Measurements from ENCODE around the gene SHKBP1. TPM values are rescaled to one million over a fixed set of nuclear protein-coding genes. Genes with fewer than 3 reads are reported as not detected.
"Not testable (repeated sequence)": the region's sequence is repeated elsewhere in the genome, so short reads cannot be mapped to it uniquely, and the experiment has no call there.

SHKBP1 gene
- total RNA-seq, 1 donor from 2014 or later: 166 TPM

DNA sequence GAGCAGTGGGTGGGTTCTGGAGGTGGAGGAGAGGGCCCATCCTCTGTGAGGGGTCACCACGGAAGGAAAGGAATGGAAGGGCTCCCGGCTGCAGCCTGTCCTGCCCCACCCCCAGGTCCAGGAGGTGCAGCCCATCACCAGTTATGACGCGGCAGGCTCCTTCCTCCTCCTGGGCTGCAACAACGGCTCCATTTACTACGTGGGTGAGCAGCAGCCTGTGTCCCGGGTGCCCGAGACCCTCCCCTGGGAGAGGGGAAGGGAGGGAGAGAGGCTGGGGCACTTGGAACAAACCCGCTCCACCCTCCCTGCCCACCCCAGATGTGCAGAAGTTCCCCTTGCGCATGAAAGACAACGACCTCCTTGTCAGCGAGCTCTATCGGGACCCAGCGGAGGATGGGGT is 6.6 kb downstream of the SHKBP1 start:
- intact Hi-C loops (cut with micrococcal nuclease): no loop called here

DNA sequence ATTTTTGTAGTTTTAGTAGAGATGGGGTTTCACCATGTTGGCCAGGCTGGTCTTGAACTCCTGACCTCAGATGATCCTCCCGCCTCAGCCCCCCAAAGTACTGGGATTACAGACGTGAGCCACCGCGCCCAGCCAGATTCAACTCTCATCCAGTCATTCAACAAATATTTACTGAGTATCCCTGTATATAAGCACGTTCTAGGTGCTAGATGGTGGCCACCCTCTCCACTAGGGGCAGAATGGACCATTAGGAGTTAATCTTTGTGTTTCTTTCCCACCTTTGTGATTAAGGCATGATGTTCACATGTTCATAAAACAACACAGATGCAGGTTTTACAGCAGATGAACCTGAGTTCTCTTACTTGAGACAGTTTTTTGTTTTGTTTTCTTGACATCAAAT is 7.3 kb downstream of the SHKBP1 start:
- intact Hi-C loops (cut with micrococcal nuclease): no loop called here

DNA sequence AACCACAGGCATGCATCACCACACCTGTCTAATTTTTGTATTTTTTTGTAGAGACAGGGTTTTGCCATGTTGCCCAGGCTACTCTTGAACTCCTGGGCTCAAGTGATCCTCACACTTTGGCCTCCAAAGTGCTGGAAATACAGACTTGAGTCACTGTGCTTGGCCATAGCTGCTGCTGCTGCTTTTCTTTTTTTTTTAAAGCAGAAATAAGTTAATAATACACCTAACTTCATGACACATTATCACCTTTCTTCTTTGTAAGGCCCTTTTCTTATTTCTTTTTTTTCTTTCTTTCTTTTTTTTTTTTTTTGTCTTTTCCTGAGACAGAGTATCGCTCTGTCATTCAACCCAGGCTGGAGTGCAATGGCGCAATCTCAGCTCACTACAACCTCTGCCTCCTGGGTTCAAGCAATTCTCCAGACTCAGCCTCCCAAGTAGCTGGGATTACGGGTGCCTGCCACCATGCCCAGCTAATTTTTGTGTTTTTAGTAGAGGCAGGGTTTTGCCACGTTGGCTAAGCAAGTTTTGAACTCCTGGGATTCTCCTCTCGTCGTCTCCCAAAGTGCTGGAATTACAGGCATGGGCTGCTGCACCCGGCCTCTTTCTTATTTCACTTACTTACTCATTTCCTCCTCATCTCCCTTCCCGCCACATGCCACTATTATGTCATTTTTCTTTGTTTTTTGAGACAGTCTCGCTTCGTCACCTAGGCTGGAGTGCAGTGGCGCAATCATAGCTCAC is 8.7 kb downstream of the SHKBP1 start:
- intact Hi-C loops (cut with micrococcal nuclease): loop anchor here (1.0 kb wide), 1 partner anchor 9 kb away; the partner anchor contains the start of gene SHKBP1

DNA sequence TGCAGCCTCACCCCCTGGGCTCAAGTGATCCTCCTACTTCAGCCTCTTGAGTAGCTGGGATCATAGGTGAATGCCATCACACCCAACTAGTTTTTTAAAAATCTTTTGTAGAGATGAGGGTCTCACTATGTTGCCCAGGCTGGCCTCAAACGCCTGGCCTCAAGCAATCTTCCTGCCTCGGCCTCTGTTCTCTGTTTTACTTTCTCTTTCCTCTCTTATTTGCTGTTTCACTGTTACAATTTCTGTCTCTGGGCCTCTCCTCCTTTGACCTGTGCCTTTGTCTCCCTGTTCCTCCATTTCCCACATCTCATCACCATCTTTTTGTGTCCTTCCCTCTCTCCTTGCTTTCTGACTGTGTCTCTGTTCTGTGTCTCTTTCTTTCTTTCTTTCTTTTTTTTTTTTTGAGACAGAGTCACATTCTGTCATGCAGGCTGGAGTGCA is 9.3 kb downstream of the SHKBP1 start:
- intact Hi-C loops (cut with micrococcal nuclease): loop anchor here (1.0 kb wide), 1 partner anchor 10 kb away; the partner anchor contains the start of gene SHKBP1

DNA sequence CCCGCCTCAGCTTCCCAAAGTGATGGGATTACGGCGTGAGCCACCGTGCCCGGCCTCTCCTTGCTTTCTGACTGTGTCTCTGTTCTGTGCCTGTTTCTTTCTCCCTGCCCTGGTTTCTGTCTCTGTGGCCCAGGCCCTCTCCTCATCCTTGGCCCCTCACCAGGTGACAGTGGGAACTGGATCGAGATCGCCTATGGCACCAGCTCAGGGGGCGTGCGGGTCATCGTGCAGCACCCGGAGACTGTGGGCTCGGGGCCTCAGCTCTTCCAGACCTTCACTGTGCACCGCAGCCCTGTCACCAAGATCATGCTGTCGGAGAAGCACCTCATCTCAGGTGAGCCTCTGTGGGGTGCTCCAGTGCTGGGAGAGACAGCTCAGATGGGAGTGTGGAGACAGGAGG is 9.9 kb downstream of the SHKBP1 start:
- intact Hi-C loops (cut with micrococcal nuclease): no loop called here

DNA sequence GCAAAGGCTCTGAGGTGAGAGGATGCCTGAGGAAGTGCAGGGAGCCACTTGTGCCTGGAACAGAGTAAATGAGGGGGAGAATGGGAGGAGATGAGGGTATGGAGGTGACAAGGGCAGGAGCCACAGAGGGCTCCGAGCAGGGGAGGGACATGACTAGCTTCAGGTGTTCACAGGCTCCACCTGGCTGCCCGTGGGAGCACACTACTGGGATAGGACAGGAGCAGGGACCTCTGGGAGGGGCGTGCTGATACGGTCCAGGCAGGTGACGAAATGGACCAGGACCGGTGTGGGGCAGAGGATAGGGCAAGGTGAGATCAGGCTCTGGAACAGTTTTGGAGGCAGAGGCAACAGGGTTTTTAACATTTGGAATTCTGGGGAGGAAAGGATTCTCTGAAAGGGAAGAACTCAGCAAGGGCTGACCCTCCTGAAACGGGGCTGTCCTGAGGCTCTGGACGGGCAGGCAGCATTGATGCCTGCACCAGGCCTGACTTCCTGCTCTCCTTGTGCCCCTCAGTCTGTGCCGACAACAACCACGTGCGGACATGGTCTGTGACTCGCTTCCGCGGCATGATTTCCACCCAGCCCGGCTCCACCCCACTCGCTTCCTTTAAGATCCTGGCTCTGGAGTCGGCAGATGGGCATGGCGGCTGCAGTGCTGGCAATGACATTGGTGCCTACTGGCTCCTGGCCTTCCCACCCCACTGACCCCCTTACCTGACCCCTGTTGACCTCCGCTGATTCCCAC is 11.6 kb downstream of the SHKBP1 start:
- intact Hi-C loops (cut with micrococcal nuclease): no loop called here

DNA sequence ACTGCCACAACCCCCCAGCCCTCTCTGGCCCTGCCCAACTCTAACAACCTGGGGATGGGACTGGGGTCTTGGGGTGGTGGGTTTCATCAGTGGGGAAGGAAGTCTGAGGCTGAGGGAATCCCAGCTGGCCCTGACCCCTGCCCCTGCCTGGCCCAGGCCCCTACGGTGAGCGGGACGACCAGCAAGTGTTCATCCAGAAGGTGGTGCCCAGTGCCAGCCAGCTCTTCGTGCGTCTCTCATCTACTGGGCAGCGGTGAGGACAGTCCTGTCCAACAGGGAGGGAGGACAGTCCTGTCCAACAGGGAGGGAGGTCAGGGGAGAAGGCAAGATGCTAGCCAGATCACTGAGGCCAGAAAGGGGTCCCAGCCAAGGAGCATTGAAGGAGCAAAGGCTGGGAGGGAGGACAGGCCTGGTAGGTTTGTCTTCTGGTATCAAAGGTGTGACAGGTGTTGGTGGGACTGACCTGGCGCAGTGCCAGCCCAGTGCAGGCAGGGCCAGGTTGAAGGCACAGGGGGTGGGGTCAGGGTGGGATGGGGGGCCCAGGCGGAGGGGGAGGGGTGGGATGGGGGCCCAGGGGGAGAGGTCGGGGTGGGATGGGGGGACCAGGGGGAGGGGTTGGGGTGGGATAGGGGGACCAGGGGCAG is 12.4 kb downstream of the SHKBP1 start:
- intact Hi-C loops (cut with micrococcal nuclease): no loop called here

DNA sequence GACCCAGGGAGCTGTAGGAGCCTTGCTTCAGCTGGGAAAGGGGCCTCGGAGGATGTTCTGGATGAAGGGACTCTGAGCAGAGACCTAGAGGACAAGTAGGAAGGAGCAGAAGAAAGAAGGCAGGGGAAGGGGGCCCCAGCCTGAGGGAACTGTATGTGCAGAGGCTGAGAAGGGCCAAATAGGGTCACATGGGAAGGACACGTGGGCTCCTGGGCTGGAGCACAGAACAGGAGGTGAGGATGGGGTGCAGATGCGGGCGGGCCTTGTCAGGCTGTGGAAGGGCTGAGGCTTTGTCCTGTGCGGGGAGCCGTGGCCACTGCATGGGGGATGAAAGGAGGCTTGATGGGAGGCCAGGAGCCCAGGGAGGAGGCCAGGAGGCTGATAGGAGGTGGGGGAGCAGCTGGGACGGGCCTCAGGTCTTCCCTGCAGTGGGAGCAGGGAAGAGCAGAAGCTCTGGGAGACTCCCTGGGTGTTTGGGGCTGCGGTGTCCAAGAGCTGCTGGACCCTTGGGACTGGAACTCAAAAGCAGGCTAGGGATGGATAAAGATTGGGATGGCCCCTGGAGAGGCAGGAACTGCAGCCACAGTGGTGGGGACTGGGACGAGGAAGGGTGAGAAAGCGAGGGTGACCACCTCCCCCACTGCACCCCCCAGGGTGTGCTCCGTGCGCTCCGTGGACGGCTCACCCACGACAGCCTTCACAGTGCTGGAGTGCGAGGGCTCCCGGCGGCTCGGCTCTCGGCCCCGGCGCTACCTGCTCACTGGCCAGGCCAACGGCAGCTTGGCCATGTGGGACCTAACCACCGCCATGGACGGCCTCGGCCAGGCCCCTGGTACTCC is 13.1 kb downstream of the SHKBP1 start:
- intact Hi-C loops (cut with micrococcal nuclease): no loop called here

DNA sequence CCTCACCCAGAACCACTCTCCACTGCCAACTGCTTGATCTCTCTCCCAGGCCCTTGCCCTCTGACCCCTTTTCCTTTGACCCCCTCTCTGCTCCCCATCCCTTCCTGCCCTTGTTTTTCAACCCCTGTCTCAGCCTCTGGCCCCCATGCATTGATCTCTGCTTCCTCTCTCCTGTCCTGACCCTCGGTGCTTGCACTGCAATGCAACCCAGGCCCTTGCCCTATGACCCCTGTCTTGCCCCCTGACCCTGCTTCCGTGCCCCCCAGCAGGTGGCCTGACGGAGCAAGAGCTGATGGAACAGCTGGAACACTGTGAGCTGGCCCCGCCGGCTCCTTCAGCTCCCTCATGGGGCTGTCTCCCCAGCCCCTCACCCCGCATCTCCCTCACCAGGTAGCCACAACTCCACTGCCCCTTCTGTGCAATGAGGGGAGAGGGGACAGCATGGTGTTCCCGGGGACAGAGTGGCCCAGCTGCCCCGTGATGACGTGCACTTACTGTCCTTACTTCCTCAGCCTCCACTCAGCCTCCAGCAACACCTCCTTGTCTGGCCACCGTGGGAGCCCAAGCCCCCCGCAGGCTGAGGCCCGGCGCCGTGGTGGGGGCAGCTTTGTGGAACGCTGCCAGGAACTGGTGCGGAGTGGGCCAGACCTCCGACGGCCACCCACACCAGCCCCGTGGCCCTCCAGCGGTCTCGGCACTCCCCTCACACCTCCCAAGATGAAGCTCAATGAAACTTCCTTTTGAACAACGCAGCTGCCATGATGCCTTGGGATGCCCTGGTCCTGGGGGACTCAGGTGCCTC is 14.0 kb downstream of the SHKBP1 start:
- intact Hi-C loops (cut with micrococcal nuclease): no loop called here

DNA sequence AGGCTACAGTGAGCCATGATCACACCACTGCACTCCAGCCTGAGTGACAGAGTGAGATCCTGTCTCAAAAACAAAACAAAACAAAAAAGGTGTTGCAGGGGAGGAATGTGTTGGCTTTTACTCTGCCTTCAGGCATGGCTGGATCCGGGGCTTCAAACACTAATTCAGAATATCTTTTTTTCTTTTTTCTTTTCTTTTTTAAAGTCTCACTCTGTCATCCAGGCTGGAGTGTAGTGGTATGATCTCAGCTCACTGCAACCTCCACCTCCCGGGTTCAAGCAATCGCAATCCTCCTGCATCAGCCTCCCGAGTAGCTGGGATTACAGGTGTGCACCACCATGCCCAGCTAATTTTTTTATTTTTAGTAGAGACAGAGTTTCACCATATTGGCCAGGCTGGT is 15.1 kb downstream of the SHKBP1 start:
- intact Hi-C loops (cut with micrococcal nuclease): not testable (repeated sequence)

DNA sequence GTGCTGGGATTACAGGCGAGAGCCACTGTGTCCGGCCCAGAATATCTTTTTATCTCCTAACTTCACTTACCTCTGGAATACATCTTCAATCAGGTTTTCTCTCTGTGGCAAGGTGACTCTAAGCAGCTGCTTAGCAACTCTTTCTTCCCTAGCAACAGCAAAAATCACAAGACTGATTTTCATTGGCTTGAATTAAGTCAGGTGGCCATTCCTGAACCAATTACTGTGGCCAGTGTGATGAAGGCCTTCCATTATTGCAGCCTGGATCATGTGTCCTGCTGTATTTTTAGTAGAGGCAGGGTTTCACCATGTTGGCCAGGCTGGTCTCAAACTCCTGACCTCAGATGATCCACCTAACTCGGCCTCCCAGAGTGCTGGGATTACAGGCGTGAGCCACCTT is 15.5 kb downstream of the SHKBP1 start:
- intact Hi-C loops (cut with micrococcal nuclease): no loop called here

DNA sequence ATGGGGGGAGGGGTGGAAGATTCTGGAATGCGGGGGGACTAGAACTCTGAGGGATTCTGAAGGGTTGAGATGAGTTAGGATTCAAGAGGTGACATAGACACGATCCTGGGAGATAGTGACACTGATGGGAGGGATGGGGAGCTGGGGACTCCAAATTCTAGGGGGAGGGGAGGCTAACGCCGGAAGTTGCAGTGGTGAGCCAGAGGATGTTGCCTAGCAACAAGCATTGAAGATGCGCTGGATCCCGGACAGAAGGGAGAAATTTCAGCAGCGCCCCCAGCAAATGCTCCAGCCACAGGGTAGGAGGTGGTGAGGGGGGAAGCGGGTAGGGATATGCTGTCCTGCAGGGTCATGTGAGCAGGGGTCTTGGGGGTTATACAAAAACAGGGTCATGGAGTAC is 17.6 kb downstream of the SHKBP1 start:
- intact Hi-C loops (cut with micrococcal nuclease): no loop called here

DNA sequence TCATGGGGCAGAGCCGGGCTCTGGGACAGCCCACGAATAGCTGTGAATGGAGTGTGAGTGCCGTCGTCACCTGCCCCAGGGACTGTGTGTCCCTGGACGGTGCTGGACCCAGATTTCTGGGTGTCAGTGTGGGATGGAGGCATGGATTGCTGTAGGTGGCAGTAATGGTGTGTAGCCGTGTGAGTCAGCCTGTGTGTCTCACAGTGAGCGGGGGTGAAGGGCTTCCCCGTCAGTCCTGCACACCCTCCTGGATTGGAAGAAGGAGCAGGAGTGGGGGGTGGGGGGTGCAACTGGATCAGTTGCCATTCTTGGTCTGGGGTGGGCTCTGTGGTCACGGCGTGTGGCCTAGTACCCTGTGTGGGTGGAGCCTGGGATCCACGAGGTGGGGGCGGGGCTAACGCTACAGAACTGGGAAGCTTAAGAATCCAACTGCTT is 18.0 kb downstream of the SHKBP1 start:
- intact Hi-C loops (cut with micrococcal nuclease): no loop called here

DNA sequence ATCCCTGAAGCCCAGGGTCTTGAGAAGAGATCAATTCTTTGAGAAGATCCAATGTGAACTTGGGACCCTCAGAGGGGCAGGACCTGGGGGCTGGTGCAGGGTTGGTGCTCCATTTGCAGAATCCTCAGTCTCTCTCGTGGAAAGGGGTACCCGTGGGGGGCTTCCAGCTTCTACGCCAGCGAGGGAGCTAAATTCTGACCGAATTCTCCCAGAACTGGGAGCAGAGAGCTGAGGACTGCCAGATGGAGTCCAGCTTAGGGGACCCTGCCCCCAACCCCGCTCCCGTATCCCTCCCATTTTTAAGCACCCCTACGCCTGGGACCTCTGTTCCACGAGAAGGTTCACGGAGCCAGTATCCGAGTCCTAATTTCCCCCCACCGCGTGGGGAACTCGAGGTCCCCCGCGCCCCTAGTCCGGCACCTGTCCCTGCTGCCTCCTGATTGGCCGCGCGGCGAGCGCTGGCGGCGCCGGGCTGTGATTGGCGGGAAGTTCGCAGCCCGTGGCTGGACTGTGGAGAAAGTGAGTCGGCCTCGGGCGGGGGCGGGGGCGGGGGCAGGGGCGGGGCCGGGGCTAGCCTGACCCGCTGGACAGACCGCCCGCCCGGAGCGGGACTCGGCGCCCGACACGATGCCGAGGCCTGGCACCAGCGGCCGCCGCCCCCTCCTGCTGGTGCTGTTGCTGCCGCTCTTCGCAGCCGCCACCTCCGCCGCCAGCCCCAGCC is 20.1 kb downstream of the SHKBP1 start:
- intact Hi-C loops (cut with micrococcal nuclease): no loop called here

DNA sequence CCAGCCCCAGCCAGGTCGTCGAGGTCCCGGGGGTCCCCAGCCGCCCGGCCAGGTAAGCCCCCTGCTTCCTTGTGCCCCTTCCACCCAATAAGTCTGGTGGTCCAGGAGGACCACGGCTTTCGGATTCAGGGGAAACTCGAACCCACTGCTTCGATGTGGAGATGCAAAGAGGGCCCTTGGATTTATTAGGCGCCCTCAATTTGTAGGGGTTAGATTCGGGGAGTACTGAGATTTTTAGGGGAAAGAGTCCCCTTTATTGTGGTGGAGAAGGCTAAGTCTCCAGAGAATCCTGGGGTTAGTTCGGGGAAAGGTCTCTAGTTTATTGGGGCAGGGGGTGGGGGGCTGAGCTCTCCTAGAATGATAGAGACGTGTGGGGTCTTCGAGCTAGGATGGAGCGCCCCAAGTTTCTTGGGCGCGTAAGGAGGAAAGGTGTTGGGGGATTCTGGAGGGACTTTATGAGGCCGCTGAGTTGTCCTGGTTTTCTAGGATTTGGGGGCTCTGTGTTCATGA is 20.7 kb downstream of the SHKBP1 start:
- intact Hi-C loops (cut with micrococcal nuclease): no loop called here

DNA sequence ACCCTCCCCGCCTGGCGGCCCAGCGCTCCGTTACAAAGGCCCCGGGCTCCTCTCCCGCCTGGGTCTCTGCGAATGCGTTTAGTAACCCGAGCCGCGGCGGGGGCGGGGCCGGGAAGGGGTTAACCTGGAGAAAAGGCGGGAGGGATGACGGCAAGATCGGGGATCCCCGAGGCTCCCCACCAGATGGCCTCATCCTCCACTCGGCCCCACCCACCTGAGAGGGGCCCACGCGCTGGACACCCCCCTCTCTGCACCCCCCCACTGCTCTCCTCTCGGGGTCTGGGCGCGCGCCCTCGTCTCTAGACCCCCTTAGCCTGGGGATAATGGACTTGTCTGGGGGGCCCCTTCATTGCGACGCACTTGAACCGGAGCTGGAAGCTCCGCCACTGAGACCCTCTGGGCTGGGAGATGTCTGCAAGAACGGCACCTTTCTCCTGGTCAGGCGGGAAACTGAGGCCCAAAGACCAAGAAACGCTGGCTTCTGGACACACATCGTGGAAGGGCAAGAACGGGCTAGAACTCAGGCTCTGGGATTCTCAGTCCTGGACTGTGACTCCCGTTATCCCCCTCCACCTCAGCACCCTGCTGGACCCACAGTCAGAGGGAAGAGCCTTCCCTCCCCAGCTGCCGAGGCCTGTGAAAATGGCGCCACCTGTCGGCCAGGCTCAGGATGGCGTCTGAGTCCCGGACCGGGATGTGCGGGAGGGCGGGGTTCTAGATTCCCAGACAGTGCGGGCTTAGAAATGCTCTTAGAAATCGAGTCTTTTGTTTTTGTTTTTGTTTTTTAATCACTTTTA is 21.6 kb downstream of the SHKBP1 start:
- intact Hi-C loops (cut with micrococcal nuclease): loop anchor here (1.0 kb wide), 4 partner anchors 49 to 293 kb away; no protein-coding TSS in a partner anchor

DNA sequence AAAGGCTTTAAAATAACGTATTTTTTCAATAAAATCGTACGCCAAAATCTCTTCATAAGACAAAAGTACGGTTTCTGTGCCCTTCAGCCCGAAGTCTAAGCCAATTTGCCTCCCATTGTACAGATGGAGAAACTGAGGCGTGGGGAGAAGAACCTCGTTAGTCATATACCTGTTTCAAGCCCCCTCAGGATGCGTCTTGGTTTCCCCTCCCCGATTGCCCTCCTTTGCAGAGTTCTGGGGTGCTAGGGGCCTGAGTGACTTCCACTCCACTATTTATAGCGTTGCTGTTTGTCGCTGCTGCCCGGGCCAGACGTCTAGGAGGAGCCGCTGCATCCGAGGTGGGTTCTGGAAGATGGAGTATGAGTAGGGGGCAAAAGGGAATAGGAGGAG is 22.2 kb downstream of the SHKBP1 start:
- intact Hi-C loops (cut with micrococcal nuclease): loop anchor here (1.0 kb wide), 5 partner anchors 50 to 294 kb away; no protein-coding TSS in a partner anchor

DNA sequence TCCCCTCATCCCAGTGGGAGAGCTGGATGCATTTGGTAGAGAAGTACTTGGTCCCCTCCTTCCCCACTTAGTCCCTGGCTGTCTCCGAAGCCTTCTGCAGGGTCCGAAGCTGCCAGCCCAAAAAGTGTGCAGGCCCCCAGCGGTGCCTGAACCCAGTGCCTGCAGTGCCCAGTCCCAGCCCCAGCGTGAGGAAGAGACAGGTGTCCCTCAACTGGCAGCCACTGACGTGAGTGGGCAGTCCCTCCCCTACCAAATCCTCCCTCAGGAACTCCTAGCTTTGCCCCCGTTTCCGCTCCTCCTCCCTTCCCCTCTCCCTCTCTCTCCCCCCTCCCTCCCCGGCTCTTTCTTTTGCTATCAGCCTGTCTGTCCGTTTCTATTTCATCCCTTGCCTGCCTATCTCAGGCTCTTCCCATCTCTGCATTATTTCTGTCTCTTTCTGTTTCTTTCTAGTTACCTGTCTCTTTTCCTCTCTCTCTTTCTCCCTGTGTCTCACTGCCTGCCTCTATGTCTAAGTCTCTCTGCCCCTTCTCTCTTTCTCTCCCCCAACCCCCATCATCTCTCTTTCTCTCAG is 22.7 kb downstream of the SHKBP1 start:
- intact Hi-C loops (cut with micrococcal nuclease): loop anchor here (1.0 kb wide), 1 partner anchor 58 kb away; no protein-coding TSS in a partner anchor
